Panc1 (cell line): Measurements from ENCODE around the gene PNKP.

Source experiments
- CTCF ChIP-seq: fragments of 450-650 bp; IDR thresholded peaks from 2 replicates; pipeline ENCODE4 v1.5.1; 2017; ENCODE audit warnings: mild to moderate bottlenecking
- POLR2AphosphoS5 ChIP-seq: IDR thresholded peaks from 2 replicates; pipeline ENCODE4 v1.6.1; 2012; ENCODE audit warnings: mild to moderate bottlenecking, low read depth, low read length, moderate library complexity
- REST ChIP-seq, 2 experiments: IDR thresholded peaks; 2 replicates each; pipeline ENCODE4 v1.6.1; 2011 to 2012; ENCODE audit warnings: low read depth in 2 of 2, control low read depth in 1 of 2, low read length in 1 of 2, mild to moderate bottlenecking in 1 of 2, moderate library complexity in 1 of 2; ENCODE audit not compliant: insufficient read depth in 1 of 2
- SIN3A ChIP-seq: IDR thresholded peaks from 2 replicates; pipeline ENCODE4 v1.6.1; 2012; ENCODE audit warnings: low read depth, mild to moderate bottlenecking, low read length, moderate library complexity, borderline replicate concordance; ENCODE audit not compliant: insufficient read depth

GRCh38 chr19:49895566-49896297 lies 28.4 kb upstream of the PNKP start:
- TF ChIP-seq CTCF (no peak), SIN3A (no peak), POLR2AphosphoS5 (no peak), REST (IDR thresholded peaks at IDR 0.05; ENCODE audit: insufficient read depth in 1 of 2, low read depth in 2 of 2, low read length in 1 of 2) (no peak)
